HCT116 (cell line): ENCODE measurements around the gene CSTPP1. TPM values are rescaled to one million over a fixed set of nuclear protein-coding genes. Genes with fewer than 3 reads are reported as not detected.

Experiments
- ATAC-seq: fragments of 200-7000 bp; cut with Tn5 transposase; 2 replicates; pipeline ENCODE4 v1.9.1; 2020; ENCODE audit warnings: mild to moderate bottlenecking, moderate library complexity
- BruUV-seq: library from RNA; stranded (reverse); fragments of 400-500 nt; replicated peaks from 2 replicates; lab custom pipeline; 2021; lab: Mats Ljungman, UMichigan
- CTCF ChIA-PET: fragments of 300-600 bp; sonication (Branson Sonifier 250); formaldehyde crosslinking; loops from one replicate; lab custom pipeline; 2021; ENCODE audit warnings: antibody characterized with exemption; lab: Charles Lee
- POLR2A ChIA-PET: fragments of 300-600, 350-600 bp; sonication (Branson Sonifier 250); formaldehyde crosslinking; loops from one replicate; lab custom pipeline; 2021; ENCODE audit warnings: antibody characterized with exemption; lab: Charles Lee
- RAD21 ChIA-PET, 2 experiments: fragments of 300-600 bp; sonication (Branson Sonifier 250); formaldehyde crosslinking; loops; one replicate each; lab custom pipeline; 2023; ENCODE audit warnings: low total read pairs in 2 of 2; ENCODE audit not compliant: uncharacterized antibody in 2 of 2, unreplicated experiment in 2 of 2, low non-redundant PET in 1 of 2; lab: Charles Lee
- DNase-seq: peaks from one replicate; pipeline ENCODE4 v3.0.0-alpha.2; 2010; ENCODE audit warnings: low read depth, low spot score
- H2AFZ ChIP-seq: fragments of 200-600 bp; shearing (Covaris generic), sonication (generic); 2 replicates; pipeline ENCODE4 v1.6.1; 2017; ENCODE audit warnings: low read depth, mixed run types, mixed read lengths, antibody characterized with exemption, low read length; ENCODE audit not compliant: poor library complexity, severe bottlenecking
- H3K27ac ChIP-seq: 2 replicates; pipeline ENCODE4 v1.5.1; 2012; ENCODE audit warnings: low read depth, low read length
- H3K27me3 ChIP-seq: fragments of 200-600 bp; sonication (generic); 2 replicates; pipeline ENCODE4 v1.6.1; 2016; ENCODE audit warnings: mixed run types, low read length, mixed read lengths; ENCODE audit not compliant: insufficient read depth
- H3K36me3 ChIP-seq, 2 experiments: fragments of 200-500 bp in 1 of 2; fragments of 200-600 bp in 1 of 2; sonication (Bioruptor generic) in 1 of 2; sonication (generic) in 1 of 2; 2 replicates each; pipeline versions ENCODE4 v1.5.1 to v1.6.1; 2014 to 2016; ENCODE audit warnings: low read length in 2 of 2, inconsistent platforms in 1 of 2, mixed read lengths in 1 of 2, mixed run types in 1 of 2; ENCODE audit not compliant: insufficient read depth in 2 of 2, control insufficient read depth in 1 of 2
- H3K4me1 ChIP-seq, 2 experiments: fragments of 200-600 bp in 1 of 2; sonication (generic) in 1 of 2; 2 replicates each; pipeline versions ENCODE4 v1.5.1 to v1.6.1; 2012 to 2017; ENCODE audit warnings: low read length in 2 of 2, inconsistent platforms in 1 of 2, mild to moderate bottlenecking in 1 of 2, mixed read lengths in 1 of 2, mixed run types in 1 of 2, moderate library complexity in 1 of 2; ENCODE audit not compliant: insufficient read depth in 2 of 2, control insufficient read depth in 1 of 2
- H3K4me2 ChIP-seq: fragments of 200-600 bp; sonication (generic); 2 replicates; pipeline ENCODE4 v1.6.1; 2017; ENCODE audit warnings: mixed run types, low read length, mixed read lengths
- H3K4me3 ChIP-seq, 2 experiments: fragments of 200-600 bp in 1 of 2; sonication (generic) in 1 of 2; replicated peaks in 1 of 2; 2 replicates each; pipeline ENCODE4 v1.5.1; 2011 to 2016; ENCODE audit warnings: low read length in 2 of 2, control low read depth in 1 of 2, low read depth in 1 of 2, mild to moderate bottlenecking in 1 of 2, mixed read lengths in 1 of 2, mixed run types in 1 of 2
- H3K79me2 ChIP-seq: fragments of 200-600 bp; sonication (generic); 2 replicates; pipeline ENCODE4 v1.6.1; 2017; ENCODE audit warnings: mild to moderate bottlenecking, mixed run types, low read length, moderate library complexity, mixed read lengths; ENCODE audit not compliant: insufficient read depth
- H3K9ac ChIP-seq: fragments of 200-600 bp; sonication (generic); 2 replicates; pipeline ENCODE4 v1.6.1; 2016; ENCODE audit warnings: low read length, mixed read lengths
- H3K9me2 ChIP-seq: fragments of 200-600 bp; sonication (generic), shearing (Covaris generic); 2 replicates; pipeline ENCODE4 v1.6.1; 2017; ENCODE audit warnings: mixed run types, mild to moderate bottlenecking, moderate library complexity; ENCODE audit not compliant: insufficient read depth
- H3K9me3 ChIP-seq, 2 experiments: fragments of 200-500 bp in 1 of 2; fragments of 200-600 bp in 1 of 2; sonication (Bioruptor generic) in 1 of 2; sonication (generic) in 1 of 2; 2 replicates each; pipeline ENCODE4 v1.6.1; 2014 to 2017; ENCODE audit warnings: low read length in 2 of 2, mixed read lengths in 2 of 2, inconsistent platforms in 1 of 2, low read depth in 1 of 2, mild to moderate bottlenecking in 1 of 2, mixed run types in 1 of 2, moderate library complexity in 1 of 2; ENCODE audit not compliant: control insufficient read depth in 1 of 2, insufficient read depth in 1 of 2
- H4K20me1 ChIP-seq: fragments of 200-600 bp; sonication (generic), shearing (Covaris generic); 2 replicates; pipeline ENCODE4 v1.6.1; 2017; ENCODE audit warnings: mixed run types, mild to moderate bottlenecking, moderate library complexity; ENCODE audit not compliant: insufficient read depth
- CEBPB ChIP-seq: IDR thresholded peaks from 2 replicates; pipeline ENCODE4 v1.6.1; 2012; ENCODE audit warnings: low read depth
- EZH2phosphoT487 ChIP-seq: fragments of 200-600 bp; IDR thresholded peaks from 2 replicates; pipeline ENCODE4 v1.6.1; 2018; ENCODE audit warnings: antibody characterized with exemption, borderline replicate concordance
- RAD21 ChIP-seq: IDR thresholded peaks from 2 replicates; pipeline ENCODE4 v1.6.1; 2012; ENCODE audit warnings: low read depth, mild to moderate bottlenecking
- SRF ChIP-seq: IDR thresholded peaks from 2 replicates; pipeline ENCODE4 v1.6.1; 2012; ENCODE audit warnings: low read depth
- TCF7L2 ChIP-seq: IDR thresholded peaks from 2 replicates; pipeline ENCODE4 v1.7.0; 2011; ENCODE audit warnings: borderline replicate concordance, inconsistent platforms; ENCODE audit not compliant: insufficient read depth, insufficient read length; ENCODE audit errors: extremely low read depth
- intact Hi-C: fragments of 100-400 bp; cut with micrococcal nuclease; formaldehyde crosslinking; loops from 2 replicates; pipeline ENCODE4 v1.10.0; 2022
- total RNA-seq: library from RNA; stranded (reverse); gene quantifications from one replicate; pipeline ENCODE4 v1.2.1, GENCODE V29; 2021; ENCODE audit not compliant: unreplicated experiment
- TF ChIP-seq, protein P1 (sequence below): IDR thresholded peaks from 2 replicates; pipeline ENCODE4 v1.6.1; 2012
- TF ChIP-seq, protein P2 (sequence below): IDR thresholded peaks from 2 replicates; pipeline ENCODE4 v1.6.1; 2012; ENCODE audit warnings: low read depth

CSTPP1 gene
- total RNA-seq, 1 experiment from 2014 or later = 24.7 TPM

DNA sequence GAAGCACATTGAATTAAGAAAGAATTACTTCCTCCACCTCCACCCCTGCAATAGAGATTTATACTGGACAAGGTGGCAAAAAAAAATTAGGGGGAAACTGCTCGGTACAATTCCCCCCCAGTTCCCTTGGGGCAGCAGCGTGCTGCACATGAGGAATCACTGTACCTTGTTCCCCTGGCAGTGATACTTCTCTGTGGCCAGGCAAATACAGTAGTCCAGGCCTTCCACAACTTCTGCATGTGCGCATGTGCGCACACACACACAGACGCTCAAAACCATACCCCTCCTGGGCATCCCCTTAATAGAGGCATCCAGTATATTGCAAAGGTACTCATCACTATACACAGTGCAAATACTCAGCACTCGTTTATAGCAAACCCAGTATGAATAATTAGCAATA, 171.2 kb downstream of the CSTPP1 start:
- BruUV-seq = no TSS peak
- no peak overlapping the region for H2AFZ ChIP-seq
- no peaks in the 10 kb centered on the region for H3K27me3 ChIP-seq
- no peaks in the 10 kb centered on the region for H3K4me1 ChIP-seq
- no peak overlapping the region for H3K4me2 ChIP-seq
- H4K20me1 ChIP-seq = no peaks in the 10 kb centered on the region
- no peak overlapping the region for H3K9ac ChIP-seq
- DNase-seq (no peak), ATAC-seq (no peak)
- intact Hi-C loops = no loop called here
- no peak overlapping the region for H3K4me3 ChIP-seq
- H3K9me3 ChIP-seq = no peaks in the 10 kb centered on the region
- ChIA-PET CTCF (no interaction called here), RAD21 (no interaction called here)
- no peaks in the 10 kb centered on the region for H3K9me2 ChIP-seq
- no peak for TF ChIP-seq TCF7L2
- TF ChIP-seq RAD21 = no peak
- no peak for TF ChIP-seq CEBPB
- TF ChIP-seq, protein P1, sequence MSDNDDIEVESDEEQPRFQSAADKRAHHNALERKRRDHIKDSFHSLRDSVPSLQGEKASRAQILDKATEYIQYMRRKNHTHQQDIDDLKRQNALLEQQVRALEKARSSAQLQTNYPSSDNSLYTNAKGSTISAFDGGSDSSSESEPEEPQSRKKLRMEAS = no peak
- TF ChIP-seq, protein P2, sequence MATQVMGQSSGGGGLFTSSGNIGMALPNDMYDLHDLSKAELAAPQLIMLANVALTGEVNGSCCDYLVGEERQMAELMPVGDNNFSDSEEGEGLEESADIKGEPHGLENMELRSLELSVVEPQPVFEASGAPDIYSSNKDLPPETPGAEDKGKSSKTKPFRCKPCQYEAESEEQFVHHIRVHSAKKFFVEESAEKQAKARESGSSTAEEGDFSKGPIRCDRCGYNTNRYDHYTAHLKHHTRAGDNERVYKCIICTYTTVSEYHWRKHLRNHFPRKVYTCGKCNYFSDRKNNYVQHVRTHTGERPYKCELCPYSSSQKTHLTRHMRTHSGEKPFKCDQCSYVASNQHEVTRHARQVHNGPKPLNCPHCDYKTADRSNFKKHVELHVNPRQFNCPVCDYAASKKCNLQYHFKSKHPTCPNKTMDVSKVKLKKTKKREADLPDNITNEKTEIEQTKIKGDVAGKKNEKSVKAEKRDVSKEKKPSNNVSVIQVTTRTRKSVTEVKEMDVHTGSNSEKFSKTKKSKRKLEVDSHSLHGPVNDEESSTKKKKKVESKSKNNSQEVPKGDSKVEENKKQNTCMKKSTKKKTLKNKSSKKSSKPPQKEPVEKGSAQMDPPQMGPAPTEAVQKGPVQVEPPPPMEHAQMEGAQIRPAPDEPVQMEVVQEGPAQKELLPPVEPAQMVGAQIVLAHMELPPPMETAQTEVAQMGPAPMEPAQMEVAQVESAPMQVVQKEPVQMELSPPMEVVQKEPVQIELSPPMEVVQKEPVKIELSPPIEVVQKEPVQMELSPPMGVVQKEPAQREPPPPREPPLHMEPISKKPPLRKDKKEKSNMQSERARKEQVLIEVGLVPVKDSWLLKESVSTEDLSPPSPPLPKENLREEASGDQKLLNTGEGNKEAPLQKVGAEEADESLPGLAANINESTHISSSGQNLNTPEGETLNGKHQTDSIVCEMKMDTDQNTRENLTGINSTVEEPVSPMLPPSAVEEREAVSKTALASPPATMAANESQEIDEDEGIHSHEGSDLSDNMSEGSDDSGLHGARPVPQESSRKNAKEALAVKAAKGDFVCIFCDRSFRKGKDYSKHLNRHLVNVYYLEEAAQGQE = no peak
- no peak for TF ChIP-seq EZH2phosphoT487
- TF ChIP-seq SRF = no peak
- TF ChIP-seq, all 23 proteins: peak for 0
- Histone ChIP-seq H3K27ac (no peak overlapping the region), H3K79me2 (no peaks in the 10 kb centered on the region), H3K36me3 (no peaks in the 10 kb centered on the region)
- POLR2A ChIA-PET = no interaction called here
